Glutamatergic neuron (in vitro differentiated cells): Measurements from ENCODE around the gene RAB17. TPM values are rescaled to one million over a fixed set of nuclear protein-coding genes. Genes with fewer than 3 reads are reported as not detected.

Experiments used
- DNase-seq: peaks from one replicate; pipeline ENCODE4 v3.0.0; 2022
- H3K27ac Mint-ChIP-seq: one replicate; pipeline ENCODE4 v1.8.0; 2020; ENCODE audit warnings: mild to moderate bottlenecking, mixed read lengths, inconsistent platforms; ENCODE audit not compliant: unreplicated experiment
- H3K27me3 Mint-ChIP-seq: one replicate; pipeline ENCODE4 v1.8.0; 2020; ENCODE audit warnings: mild to moderate bottlenecking, moderate library complexity, mixed read lengths, inconsistent platforms; ENCODE audit not compliant: unreplicated experiment
- H3K36me3 Mint-ChIP-seq: one replicate; pipeline ENCODE4 v1.8.0; 2020; ENCODE audit warnings: mild to moderate bottlenecking, mixed read lengths, inconsistent platforms; ENCODE audit not compliant: unreplicated experiment
- H3K4me1 Mint-ChIP-seq: one replicate; pipeline ENCODE4 v1.8.0; 2020; ENCODE audit warnings: mild to moderate bottlenecking, low read depth, mixed read lengths, inconsistent platforms; ENCODE audit not compliant: unreplicated experiment
- H3K4me3 Mint-ChIP-seq: one replicate; pipeline ENCODE4 v1.8.0; 2020; ENCODE audit warnings: mild to moderate bottlenecking, mixed read lengths, inconsistent platforms; ENCODE audit not compliant: unreplicated experiment
- H3K9me3 Mint-ChIP-seq: one replicate; pipeline ENCODE4 v1.8.0; 2020; ENCODE audit warnings: mild to moderate bottlenecking, moderate library complexity, mixed read lengths, inconsistent platforms; ENCODE audit not compliant: unreplicated experiment
- total RNA-seq: library from RNA; stranded (reverse); fragmentation: NEBNext Ultra II Directional; extraction: Animal tissue kit (Norgen Biotek cat#: 25700); gene quantifications from one replicate; pipeline ENCODE4 v1.2.1, GENCODE V29; 2021; ENCODE audit not compliant: unreplicated experiment
- TF ChIP-seq, protein P1 (sequence below): fragments of 200-600 bp; sonication (generic); IDR thresholded peaks from one replicate; pipeline ENCODE4 v1.5.0; 2021; ENCODE audit not compliant: partially characterized antibody, unreplicated experiment

The RAB17 gene
- total RNA-seq, 1 donor from 2014 or later, result not detected

DNA sequence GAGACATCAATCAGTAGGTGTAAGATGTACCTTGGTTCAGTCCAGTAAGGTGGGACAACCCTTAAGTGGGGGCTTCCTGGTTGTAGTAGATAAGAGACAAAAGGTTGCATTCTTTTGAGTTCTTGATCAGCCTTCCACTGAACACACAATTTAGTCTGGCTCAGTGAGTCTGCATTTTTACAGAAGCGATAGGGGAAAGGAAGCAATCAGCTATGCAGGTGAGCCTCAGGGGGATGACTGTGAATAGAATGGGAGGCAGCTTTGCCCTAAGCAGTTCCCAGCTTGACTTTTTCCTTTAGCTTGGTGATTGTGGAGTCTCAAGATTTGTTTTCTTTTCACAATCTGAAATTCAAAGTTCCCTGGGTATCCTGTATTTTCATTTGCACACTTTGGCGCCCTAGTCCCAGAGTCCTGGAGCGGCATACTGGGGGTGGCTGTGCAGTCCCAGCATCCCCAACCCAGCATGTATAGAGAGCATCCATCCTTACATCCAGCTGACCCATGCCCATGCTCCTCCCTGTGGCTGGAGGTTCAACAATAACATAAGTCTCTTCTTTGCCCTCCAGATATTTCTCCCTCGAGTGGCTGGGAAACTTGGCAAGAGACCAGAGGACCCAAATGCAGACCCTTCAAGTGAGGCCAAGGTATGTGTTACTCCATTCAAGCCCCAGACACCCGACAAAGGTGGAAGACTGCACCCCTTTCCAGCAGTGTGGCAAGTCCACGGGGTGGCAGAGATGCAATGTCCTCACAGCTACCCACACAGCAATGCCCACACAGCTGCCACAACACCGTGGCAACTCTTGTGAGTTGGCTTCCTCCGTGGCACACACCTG, 44.3 kb downstream of the RAB17 start:
- Mint-ChIP-seq H3K27ac (no peak overlapping the region), H3K27me3 (peaks cover 4% of the 10 kb centered on the region), H3K4me3 (no peak overlapping the region), H3K36me3 (peaks cover 4% of the 10 kb centered on the region), H3K9me3 (peaks cover 5% of the 10 kb centered on the region), H3K4me1 (peaks cover 5% of the 10 kb centered on the region)
- no peak for DNase-seq
- TF ChIP-seq, protein P1, sequence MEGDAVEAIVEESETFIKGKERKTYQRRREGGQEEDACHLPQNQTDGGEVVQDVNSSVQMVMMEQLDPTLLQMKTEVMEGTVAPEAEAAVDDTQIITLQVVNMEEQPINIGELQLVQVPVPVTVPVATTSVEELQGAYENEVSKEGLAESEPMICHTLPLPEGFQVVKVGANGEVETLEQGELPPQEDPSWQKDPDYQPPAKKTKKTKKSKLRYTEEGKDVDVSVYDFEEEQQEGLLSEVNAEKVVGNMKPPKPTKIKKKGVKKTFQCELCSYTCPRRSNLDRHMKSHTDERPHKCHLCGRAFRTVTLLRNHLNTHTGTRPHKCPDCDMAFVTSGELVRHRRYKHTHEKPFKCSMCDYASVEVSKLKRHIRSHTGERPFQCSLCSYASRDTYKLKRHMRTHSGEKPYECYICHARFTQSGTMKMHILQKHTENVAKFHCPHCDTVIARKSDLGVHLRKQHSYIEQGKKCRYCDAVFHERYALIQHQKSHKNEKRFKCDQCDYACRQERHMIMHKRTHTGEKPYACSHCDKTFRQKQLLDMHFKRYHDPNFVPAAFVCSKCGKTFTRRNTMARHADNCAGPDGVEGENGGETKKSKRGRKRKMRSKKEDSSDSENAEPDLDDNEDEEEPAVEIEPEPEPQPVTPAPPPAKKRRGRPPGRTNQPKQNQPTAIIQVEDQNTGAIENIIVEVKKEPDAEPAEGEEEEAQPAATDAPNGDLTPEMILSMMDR, result no peak

DNA sequence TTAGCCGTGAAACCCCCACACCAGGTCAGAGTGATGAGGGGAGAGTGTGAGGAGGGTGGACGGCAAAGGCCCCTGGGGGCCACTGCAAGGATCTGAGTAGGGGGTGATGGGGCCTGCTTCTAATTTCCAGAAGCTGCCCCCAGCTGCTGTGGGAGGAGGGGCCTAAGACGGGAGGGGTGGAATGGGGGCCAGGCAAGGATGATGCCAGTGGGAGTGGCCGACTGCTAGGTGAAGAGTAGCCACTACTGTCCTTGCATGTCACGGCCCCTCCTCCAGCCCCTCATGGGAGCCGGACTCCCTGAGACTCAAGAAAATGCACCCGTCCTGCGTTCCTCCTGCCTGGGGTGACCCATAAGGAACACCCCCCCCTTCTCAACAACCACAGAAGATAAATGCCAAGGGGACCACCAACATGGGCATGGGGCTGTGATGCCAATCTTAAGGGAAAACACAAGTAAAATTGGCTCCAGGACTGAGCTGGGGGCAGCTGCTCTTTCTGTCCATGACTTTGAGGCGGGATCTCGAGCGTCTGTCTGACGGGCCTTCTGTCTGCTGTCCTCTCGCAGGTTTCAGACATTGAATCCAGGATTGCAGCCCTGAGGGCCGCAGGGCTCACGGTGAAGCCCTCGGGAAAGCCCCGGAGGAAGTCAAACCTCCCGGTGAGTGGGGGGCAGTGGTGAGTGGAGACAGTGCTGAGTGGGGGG, 48.4 kb downstream of the RAB17 start:
- Mint-ChIP-seq H3K4me3 (no peak overlapping the region), H3K27ac (no peak overlapping the region), H3K27me3 (peaks cover 14% of the 10 kb centered on the region), H3K9me3 (peaks cover 10% of the 10 kb centered on the region), H3K4me1 (peaks cover 36% of the 10 kb centered on the region), H3K36me3 (peaks cover 4% of the 10 kb centered on the region)
- TF ChIP-seq, protein P1, result no peak
- no peak for DNase-seq

DNA sequence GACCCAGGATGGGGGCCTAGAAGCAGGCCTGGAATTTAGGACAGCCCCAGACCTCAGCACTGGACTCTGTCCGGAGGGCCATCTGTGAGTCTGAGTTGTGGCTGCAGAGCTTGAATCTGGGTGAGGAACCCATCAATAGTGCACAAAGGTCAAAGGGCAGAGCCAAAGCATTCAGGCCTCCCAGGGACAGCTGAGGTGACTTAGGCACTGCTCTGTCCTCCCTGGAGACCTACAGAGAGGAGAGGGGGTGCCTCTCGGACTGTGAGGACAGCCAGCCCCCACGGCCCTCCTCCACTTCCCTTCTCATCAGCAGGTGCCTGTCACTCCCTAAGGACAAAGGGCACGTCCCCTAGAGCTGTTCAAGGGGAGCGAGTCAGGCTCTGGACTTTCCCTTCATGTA, 49.3 kb downstream of the RAB17 start:
- peaks cover 13% of the 10 kb centered on the region for H3K27me3 Mint-ChIP-seq
- H3K9me3 Mint-ChIP-seq, result peaks cover 10% of the 10 kb centered on the region
- H3K4me1 Mint-ChIP-seq, result peaks cover 36% of the 10 kb centered on the region
- H3K27ac Mint-ChIP-seq, result peak overlapping the region; percentile 96
- DNase-seq, result no peak
- H3K36me3 Mint-ChIP-seq, result peaks cover 4% of the 10 kb centered on the region
- peak overlapping the region; percentile 61 for H3K4me3 Mint-ChIP-seq
- TF ChIP-seq, protein P1, result no peak

DNA sequence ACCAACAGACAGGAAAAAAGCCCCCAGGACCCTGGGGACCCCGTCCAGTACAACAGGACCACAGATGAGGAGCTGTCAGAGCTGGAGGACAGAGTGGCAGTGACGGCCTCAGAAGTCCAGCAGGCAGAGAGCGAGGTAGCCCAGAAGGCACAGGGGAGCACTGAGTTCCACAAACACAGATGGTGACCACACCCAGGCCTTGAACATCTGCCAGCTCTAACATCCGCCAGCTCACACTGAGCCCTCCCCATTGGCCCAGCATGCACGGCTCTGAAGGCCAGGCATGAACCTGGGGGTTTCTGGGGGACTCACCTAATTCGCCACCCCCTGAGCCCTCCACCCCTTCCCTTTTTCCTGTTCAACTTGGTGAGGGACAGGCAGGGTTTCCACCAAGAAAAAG, 49.7 kb downstream of the RAB17 start:
- peaks cover 13% of the 10 kb centered on the region for H3K27me3 Mint-ChIP-seq
- peaks cover 10% of the 10 kb centered on the region for H3K9me3 Mint-ChIP-seq
- peak overlapping the region; percentile 96 for H3K27ac Mint-ChIP-seq
- H3K4me1 Mint-ChIP-seq, result peaks cover 34% of the 10 kb centered on the region
- H3K4me3 Mint-ChIP-seq, result peak overlapping the region; percentile 61
- TF ChIP-seq, protein P1, result no peak
- H3K36me3 Mint-ChIP-seq, result peaks cover 4% of the 10 kb centered on the region
- peak; percentile 67 for DNase-seq
